ENCODE results near the gene MAPK8IP3.

- TF ChIP-seq CTCF (conservative IDR thresholded peaks at IDR 0.05; ENCODE audit: low read length), result no peak
- TF ChIP-seq EZH2phosphoT487 (IDR thresholded peaks at IDR 0.05; ENCODE audit: borderline replicate concordance), result no peak
These were observed 81.0 kb downstream of the MAPK8IP3 start for GRCh38 chr16:1787056-1787321.

Data from Loucy (cell line).